Measurements from ENCODE around the gene TPT1.
"Not testable (repeated sequence)": the region's sequence is repeated elsewhere in the genome, so short reads cannot be mapped to it uniquely, and the experiment has no call there.

The TPT1 gene

GRCh38 chr13:45341034-45341798 lies at the start of gene TPT1:
TPT1 (minus strand) TSS chr13:45341183; CDS start chr13:45341069, 114 bp downstream.
- DNase-seq (ENCODE audit: low read depth in 2 of 2): peak; percentile 98

- DNase-seq (ENCODE audit: low read depth in 2 of 2): not testable (repeated sequence)
Measured at GRCh38 chr13:45390348-45390747, 49.4 kb upstream of the TPT1 start.

GRCh38 chr13:45388664-45389063 lies 47.7 kb upstream of the TPT1 start:
- no peak for DNase-seq (ENCODE audit: low read depth in 2 of 2)

GRCh38 chr13:45386892-45387575 lies 46.1 kb upstream of the TPT1 start:
- not testable (repeated sequence) for DNase-seq (ENCODE audit: low read depth in 2 of 2)

GRCh38 chr13:45385907-45386553 lies 45.0 kb upstream of the TPT1 start:
- DNase-seq (ENCODE audit: low read depth in 2 of 2): no peak

- DNase-seq (ENCODE audit: low read depth in 2 of 2): no peak
Measured at GRCh38 chr13:45385320-45385719, 44.3 kb upstream of the TPT1 start.

GRCh38 chr13:45384474-45385174 lies 43.6 kb upstream of the TPT1 start:
- DNase-seq (ENCODE audit: low read depth in 2 of 2): no peak

GRCh38 chr13:45382739-45383138 lies 41.8 kb upstream of the TPT1 start:
- not testable (repeated sequence) for DNase-seq (ENCODE audit: low read depth in 2 of 2)

- DNase-seq (ENCODE audit: low read depth in 2 of 2): no peak
Measured at GRCh38 chr13:45381196-45381595, 40.2 kb upstream of the TPT1 start.

GRCh38 chr13:45380708-45381107 lies 39.7 kb upstream of the TPT1 start:
- DNase-seq (ENCODE audit: low read depth in 2 of 2): not testable (repeated sequence)

GRCh38 chr13:45379516-45379915 lies 38.5 kb upstream of the TPT1 start:
- DNase-seq (ENCODE audit: low read depth in 2 of 2): not testable (repeated sequence)

GRCh38 chr13:45378786-45379185 lies 37.8 kb upstream of the TPT1 start:
- DNase-seq (ENCODE audit: low read depth in 2 of 2): not testable (repeated sequence)

GRCh38 chr13:45377314-45377713 lies 36.3 kb upstream of the TPT1 start:
- not testable (repeated sequence) for DNase-seq (ENCODE audit: low read depth in 2 of 2)

GRCh38 chr13:45376651-45377050 lies 35.7 kb upstream of the TPT1 start:
- DNase-seq (ENCODE audit: low read depth in 2 of 2): not testable (repeated sequence)

- DNase-seq (ENCODE audit: low read depth in 2 of 2): no peak
Measured at GRCh38 chr13:45374917-45375316, 33.9 kb upstream of the TPT1 start.

GRCh38 chr13:45373162-45373547 lies 32.2 kb upstream of the TPT1 start:
- no peak for DNase-seq (ENCODE audit: low read depth in 2 of 2)

- DNase-seq (ENCODE audit: low read depth in 2 of 2): no peak
Measured at GRCh38 chr13:45372189-45373161, 31.5 kb upstream of the TPT1 start.

- DNase-seq (ENCODE audit: low read depth in 2 of 2): peak; percentile 71 to 72
Measured at GRCh38 chr13:45370922-45371406, 30.0 kb upstream of the TPT1 start.

GRCh38 chr13:45369116-45369515 lies 28.1 kb upstream of the TPT1 start:
- DNase-seq (ENCODE audit: low read depth in 2 of 2): no peak

- no peak for DNase-seq (ENCODE audit: low read depth in 2 of 2)
Measured at GRCh38 chr13:45368571-45368970, 27.6 kb upstream of the TPT1 start.

- DNase-seq (ENCODE audit: low read depth in 2 of 2): no peak
Measured at GRCh38 chr13:45368005-45368404, 27.0 kb upstream of the TPT1 start.
